ENCODE measurements around the gene RNF150.
"Not testable (repeated sequence)": the region's sequence is repeated elsewhere in the genome, so short reads cannot be mapped to it uniquely, and the experiment has no call there.

Gene RNF150

GRCh38 chr4:140833280-140833679 lies 300.0 kb downstream of the RNF150 start:
- DNase-seq, result no peak

- no peak for DNase-seq
Measured at GRCh38 chr4:140829825-140830224, 303.4 kb downstream of the RNF150 start.

DNA sequence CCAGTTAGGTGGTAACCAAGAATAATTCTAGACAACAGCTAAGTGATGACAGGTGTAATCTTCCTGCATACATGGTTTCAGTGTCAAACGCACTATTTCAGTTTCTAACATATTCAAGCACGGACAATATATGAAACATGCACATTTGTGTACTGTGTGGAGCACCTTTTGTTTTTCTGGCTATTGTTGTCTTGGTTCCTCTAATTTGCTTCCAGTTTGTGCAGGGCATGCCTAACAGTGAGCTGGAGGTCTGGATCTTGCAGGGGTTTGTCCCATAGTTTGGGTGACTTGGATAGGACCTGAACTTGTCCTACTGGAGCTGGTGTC lies 306.6 kb downstream of the RNF150 start:
- no peak for DNase-seq

DNA sequence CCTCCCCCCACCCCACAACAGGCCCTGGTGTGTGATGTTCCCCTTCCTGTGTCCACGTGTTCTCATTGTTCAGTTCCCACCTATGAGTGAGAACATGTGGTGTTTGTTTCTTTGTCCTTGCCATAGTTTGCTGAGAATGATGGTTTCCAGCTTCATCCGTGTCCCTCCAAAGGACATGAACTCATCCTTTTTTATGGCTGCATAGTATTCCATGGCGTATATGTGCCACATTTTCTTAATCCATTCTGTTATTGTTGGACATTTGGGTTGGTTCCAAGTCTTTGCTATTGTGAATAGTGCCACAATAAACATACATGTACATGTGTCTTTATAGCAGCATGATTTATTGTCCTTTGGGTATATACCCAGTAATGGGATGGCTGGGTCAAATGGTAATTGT lies 312.7 kb downstream of the RNF150 start:
- not testable (repeated sequence) for DNase-seq

- DNase-seq, result no peak
Measured at GRCh38 chr4:140819610-140820009, 313.7 kb downstream of the RNF150 start.

GRCh38 chr4:140818433-140818832 lies 314.8 kb downstream of the RNF150 start:
- no peak for DNase-seq

DNA sequence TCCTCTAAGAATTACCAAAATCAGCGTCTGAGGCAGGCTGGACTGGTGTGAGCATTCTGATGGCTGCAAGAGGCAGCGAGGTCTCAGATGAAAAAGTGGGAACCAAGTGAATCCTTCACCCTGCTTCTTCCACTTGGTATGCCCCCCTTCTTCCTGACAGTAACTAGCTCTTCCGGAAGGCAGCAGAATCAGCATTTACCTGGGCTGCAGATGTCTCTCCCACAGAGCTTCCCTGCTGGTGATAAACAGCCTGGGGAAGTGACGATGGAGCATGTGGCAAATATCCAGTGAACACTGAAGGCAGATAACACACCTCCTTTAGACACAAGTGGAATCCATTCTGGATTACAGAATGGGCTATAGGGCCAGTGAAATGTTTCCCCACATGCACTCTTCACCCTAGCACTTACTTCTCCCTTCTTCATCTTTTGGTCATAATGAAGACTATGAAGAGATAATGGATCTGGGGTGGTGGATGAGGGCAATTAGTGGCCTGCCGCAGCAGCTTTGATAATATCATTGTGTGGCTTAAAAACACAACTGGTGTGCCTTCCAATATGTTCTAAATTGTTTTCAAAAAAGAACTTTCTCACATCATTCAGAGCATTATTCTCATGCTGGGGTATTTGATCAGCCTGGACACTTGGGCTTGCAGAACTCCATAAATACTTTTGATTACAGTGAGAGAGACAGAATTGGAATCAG lies 316.3 kb downstream of the RNF150 start:
- no peak for DNase-seq

DNA sequence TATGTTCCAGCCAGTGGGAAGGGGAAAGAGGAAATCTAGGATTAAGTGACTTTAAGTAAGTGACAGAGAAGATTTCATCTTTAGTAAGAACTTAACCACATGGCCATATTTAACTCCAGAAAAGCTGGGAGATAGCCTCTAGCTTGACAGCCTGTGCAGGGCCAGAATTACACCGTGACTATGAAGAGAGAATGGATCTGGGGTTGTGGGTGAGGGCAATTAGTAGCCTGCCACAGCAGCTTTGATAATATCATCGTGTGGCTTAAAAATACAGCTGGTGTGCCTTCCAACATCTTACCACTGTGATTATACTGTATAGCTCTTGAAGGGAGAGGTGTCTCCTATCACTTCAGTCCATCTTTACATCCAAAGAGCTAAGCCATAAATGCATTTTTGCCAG lies 319.5 kb downstream of the RNF150 start:
- DNase-seq, result no peak

DNA sequence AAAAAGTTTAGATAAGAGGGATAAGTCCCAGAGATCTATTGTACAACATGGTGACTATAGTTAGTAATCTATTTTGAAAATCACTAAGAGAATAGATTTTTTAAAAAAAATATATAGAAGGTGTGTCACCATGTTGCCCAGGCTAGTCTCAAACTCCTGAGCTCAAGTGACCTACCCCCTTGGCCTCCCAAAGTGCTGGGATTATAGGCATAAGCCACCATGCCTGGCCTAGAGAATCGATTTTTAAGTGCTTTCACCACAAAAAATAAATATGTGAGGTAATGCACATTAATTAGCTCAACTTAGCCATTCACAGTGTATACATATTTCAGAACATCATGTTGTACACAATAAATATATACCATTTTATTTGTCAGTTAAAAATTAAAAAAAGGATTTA lies 320.4 kb downstream of the RNF150 start:
- DNase-seq, result no peak

- no peak for DNase-seq
Measured at GRCh38 chr4:140811429-140811828, 321.8 kb downstream of the RNF150 start.

DNA sequence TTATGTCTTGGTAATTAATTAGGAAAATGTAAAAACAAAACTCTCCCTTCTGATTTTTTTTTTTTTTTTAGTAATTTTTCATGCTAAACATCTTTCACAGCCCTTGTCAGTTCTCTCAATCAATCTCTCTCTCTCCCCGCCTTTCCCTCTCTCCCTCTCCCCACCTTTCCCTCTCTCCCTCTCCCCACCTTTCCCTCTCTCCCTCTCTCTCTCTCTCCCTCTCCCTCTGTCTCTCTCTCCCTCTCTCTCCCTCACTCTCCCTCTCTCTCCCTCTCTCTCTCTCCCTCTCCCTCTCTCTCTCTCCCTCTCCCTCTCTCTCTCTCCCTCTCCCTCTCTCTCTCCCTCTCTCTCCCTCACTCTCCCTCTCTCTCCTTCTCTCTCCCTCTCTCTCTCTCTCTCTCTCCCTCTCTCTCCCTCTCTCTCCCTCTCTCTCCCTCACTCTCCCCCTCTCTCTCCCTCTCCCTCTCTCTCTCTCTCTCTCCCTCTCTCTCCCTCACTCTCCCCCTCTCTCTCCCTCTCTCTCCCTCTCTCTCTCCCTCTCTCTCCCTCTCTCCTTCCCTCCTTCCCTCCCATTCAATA lies 322.6 kb downstream of the RNF150 start:
- DNase-seq, result not testable (repeated sequence)

Data from hypothalamus (tissue), 51 donors.